Measurements from ENCODE around the gene RIGI.

DNA sequence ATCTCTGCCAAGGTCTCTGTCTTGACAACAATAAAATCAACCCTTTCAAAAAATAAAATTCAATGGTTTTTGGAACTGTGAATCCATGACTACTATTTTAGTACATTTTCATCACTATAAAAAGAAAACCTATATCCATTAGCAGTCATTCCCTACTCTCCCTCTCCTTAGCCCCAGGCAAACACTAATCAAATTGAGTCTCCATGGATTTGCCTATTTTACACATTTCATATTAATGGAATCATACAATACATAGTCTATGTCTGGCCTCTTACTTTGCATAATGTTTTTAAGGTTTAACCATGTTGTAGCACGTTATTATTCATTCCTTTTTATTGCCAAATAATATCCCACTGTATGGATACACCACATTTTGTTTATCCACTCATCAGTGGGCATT is 24.1 kb downstream of the RIGI start:
- TF ChIP-seq, protein P1, sequence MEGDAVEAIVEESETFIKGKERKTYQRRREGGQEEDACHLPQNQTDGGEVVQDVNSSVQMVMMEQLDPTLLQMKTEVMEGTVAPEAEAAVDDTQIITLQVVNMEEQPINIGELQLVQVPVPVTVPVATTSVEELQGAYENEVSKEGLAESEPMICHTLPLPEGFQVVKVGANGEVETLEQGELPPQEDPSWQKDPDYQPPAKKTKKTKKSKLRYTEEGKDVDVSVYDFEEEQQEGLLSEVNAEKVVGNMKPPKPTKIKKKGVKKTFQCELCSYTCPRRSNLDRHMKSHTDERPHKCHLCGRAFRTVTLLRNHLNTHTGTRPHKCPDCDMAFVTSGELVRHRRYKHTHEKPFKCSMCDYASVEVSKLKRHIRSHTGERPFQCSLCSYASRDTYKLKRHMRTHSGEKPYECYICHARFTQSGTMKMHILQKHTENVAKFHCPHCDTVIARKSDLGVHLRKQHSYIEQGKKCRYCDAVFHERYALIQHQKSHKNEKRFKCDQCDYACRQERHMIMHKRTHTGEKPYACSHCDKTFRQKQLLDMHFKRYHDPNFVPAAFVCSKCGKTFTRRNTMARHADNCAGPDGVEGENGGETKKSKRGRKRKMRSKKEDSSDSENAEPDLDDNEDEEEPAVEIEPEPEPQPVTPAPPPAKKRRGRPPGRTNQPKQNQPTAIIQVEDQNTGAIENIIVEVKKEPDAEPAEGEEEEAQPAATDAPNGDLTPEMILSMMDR (IDR thresholded peaks at IDR 0.05; ENCODE audit: low read depth, low read length, poor library complexity, severe bottlenecking) = no peak
- no peak for TF ChIP-seq EZH2phosphoT487 (IDR thresholded peaks at IDR 0.05; ENCODE audit: borderline replicate concordance, low read length)
